ENCODE measurements around the gene ADGRB3.
"Not testable (repeated sequence)": the region's sequence is repeated elsewhere in the genome, so short reads cannot be mapped to it uniquely, and the experiment has no call there.

ADGRB3 gene

DNA sequence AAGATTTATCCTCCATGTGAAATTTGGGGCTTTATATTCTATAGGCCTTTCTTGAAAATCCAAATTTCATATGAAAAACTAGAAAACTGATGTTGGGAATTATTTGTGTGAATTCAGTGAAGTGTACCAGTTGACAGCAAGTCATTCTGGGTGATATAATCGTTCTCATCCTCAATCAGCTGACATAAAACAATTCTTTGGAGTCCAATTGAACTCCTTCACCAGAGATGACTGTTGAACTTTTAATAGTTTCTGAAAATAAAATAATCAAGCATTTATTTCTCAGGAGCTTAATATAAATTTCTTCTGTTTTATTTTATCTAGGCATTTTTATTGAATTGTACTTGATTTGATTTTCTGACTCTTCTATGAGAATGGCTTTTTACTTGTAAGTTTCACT, 92.6 kb downstream of the ADGRB3 start:
- in situ Hi-C loops (cut with MboI; ENCODE audit: low pct_unique_long_range_greater_than_20kb, low sequenced_read_pairs): no loop called here
- no peak for DNase-seq

DNA sequence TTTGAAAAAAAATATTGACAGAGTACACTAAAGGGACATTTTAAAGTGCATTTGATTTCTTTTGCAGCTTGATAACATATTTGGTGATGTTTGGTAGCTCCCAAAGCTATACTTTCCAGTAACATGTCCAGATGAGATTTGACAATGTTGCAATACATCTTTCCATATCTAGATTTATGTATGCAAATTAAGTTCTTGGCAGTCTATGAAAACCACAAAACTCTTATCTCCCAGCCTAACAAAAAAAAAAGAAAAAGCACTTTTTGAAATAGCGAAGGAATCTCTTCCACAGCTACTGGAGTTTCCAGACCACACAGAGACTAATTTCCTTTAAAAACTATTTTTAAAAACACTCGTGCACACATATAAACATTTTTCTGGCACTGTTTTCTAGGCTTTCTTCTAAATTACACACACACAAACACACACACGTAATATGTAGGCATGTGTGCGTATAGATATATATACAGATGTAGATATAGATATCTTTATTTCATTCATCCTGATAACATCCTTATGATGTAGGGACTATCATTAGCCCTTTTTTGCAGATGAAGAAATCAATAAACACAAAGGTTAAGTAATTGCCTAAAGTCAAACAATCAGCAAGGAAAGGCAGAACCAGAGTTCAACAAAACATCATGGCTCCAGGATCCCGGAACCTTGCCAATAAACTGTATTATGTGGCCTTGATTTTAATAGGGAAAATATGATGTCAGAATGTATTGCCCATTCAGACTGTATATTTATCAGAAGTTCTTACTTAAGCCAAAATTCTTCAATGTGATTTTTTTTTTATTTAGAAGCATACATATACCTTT, 93.3 kb downstream of the ADGRB3 start:
- DNase-seq: no peak
- in situ Hi-C loops (cut with MboI; ENCODE audit: low pct_unique_long_range_greater_than_20kb, low sequenced_read_pairs): no loop called here

DNA sequence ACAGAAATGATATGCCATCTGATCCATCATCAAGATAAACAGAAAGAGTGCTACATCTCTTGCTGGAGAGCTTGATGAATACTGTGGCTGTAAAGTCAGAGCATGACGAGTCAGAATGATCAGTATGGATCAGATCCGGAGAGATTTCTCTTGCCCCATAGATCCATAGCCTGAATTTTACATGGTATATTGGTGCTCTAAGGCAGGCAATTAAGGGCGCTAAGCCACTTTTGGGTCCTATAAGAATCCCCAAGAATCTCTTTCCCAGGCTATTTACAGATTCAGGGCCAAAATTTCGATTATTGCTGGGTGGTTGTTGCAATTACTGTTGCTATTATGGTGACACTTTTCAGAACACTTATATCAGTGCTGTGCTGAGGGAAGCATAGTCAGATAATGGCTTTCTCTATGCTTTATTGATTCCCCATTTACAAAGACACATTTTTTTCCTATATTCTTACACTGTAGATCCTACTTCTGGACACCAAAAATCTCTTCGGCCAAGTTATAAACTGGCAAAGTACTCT, 94.4 kb downstream of the ADGRB3 start:
- in situ Hi-C loops (cut with MboI; ENCODE audit: low pct_unique_long_range_greater_than_20kb, low sequenced_read_pairs): no loop called here
- DNase-seq: no peak

DNA sequence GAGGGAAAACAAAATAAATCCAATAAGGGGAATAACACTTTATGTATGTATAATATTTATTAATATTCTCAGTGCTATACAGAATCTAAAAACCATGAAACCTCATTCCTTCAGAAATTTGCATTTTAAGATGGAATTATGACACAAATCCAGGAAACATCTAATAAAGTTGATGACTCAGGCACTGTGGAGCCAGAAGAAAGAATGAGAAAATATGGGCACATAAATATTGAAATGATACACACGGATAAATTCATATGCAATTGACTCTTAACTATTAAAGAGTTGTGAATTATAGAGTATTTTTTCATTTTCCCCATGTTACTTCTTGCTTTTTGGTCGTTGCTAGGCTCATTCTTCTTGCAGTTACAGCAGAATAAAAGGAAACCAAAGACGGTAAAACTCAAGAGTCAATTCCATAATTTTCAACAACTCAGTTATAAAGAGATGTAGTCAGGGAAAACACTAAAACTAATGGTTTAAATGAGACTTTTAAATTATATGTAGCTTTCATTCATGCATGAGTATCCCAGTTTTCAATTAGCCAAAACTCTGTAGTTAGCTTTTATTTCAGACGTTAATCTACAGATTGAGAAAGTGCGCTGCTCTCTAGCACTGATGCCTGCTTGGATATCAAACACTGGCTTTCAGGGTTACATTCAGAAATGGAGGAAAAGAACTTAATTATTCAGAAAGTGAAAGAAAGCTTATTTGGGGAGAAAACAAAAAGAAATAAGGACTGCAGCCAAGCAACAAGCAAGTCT, 95.4 kb downstream of the ADGRB3 start:
- no peak for DNase-seq
- in situ Hi-C loops (cut with MboI; ENCODE audit: low pct_unique_long_range_greater_than_20kb, low sequenced_read_pairs): no loop called here

DNA sequence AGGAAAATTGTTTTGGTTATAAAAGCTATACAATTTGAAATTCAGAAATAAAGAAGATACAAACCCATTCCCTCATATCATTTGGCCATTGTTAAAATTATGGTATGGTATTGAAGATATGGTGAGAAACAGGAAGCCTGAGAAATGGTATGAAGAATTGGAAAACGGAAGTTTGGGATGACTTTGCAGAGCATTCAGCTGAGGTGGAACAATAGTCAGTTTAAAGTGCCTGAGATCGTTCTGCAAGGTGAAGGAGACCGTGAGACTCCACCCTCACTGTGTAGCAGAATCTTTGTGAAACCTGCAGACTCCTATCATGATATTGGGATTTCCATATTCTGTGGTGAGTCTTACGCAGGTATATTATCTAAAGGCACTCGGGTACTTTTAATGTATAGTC, 97.3 kb downstream of the ADGRB3 start:
- in situ Hi-C loops (cut with MboI; ENCODE audit: low pct_unique_long_range_greater_than_20kb, low sequenced_read_pairs): no loop called here
- DNase-seq: peak; percentile 46

DNA sequence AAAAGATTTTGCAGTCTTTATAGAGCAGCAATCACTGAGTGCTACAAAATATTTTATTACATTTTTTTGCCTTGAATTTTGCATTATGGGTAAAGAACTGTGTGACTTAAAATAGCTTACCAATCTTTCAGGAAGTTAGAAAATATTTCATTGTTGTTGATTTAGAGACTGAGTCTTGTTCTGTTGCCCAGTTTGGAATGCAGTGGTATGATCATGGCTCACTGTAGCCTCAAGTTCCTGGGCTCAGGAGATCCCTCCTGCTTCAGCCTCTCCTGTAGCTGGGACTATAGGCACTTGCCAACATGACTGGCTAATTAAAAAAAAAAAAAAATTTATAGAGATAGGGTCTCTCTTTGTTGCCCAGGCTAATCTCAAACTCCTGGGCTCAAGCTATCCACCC, 100.8 kb downstream of the ADGRB3 start:
- no peak for DNase-seq
- in situ Hi-C loops (cut with MboI; ENCODE audit: low pct_unique_long_range_greater_than_20kb, low sequenced_read_pairs): no loop called here

DNA sequence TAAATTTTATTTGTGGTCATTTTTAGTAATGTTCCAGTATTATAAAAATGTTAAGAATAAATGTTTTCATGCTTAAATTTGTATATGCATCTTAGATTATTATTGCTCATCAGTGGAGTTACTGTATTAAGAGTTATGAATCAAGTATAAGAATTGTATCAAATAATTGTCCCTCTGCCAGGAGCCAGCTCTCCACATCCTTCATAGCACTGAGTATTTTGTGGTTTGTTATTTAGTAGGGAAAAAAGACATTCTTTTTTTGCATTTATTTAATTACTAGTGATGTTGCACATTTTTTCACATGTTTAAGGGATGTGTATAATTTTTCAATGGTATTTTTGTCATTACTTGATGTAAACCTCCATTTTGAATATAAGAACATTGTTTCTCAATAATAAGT, 102.0 kb downstream of the ADGRB3 start:
- in situ Hi-C loops (cut with MboI; ENCODE audit: low pct_unique_long_range_greater_than_20kb, low sequenced_read_pairs): no loop called here
- no peak for DNase-seq

DNA sequence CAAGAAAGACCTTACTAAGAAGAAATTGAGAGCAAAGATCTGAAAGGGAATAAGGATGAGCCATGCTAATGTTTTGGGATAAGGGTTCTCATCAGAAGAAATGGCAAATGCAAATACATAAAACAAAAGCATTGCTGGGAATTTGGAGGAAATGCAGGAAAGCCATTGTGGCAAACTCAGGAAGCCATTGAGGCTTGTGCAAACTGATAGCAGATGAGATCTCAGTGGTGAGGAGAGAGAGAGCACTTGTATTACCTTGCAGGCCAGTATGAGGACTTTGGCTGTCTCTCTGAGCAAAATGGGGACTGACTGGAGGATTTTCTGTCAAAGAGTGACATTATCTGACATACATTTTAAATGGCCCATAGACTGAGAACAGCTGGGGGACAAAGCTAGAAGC, 103.0 kb downstream of the ADGRB3 start:
- peak; percentile 14 for DNase-seq
- in situ Hi-C loops (cut with MboI; ENCODE audit: low pct_unique_long_range_greater_than_20kb, low sequenced_read_pairs): no loop called here

DNA sequence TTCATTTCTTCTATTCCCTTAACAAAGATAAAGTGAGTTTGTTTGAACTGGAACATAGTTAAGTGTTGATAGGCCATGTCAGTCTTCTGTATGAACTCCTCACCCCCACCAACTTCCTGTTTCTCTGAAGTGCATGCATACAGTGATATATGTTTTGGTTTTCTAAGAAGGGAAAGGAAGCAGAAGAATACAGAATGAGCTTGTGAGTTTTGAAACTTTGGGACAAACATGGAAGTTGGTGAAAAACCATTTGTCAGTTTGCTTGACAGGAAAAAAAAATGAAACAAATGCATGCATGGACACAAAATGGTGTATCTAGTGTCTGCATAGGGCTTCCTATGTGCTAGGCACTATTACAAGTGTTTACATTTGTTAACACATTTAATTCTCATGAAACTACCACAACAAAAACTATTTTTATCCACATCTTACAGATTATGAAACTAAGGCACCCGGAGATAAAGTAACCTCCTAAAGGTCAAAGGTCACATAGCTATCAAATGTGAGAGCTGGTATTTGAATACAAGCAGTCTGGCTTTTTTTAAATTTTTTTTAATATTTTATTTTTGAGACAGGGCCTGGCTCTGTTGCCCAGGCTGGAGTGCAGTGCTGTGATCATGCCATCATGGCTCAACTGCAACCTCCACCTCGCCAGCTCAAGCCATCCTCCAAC, 105.9 kb downstream of the ADGRB3 start:
- in situ Hi-C loops (cut with MboI; ENCODE audit: low pct_unique_long_range_greater_than_20kb, low sequenced_read_pairs): no loop called here
- peak; percentile 77 for DNase-seq

DNA sequence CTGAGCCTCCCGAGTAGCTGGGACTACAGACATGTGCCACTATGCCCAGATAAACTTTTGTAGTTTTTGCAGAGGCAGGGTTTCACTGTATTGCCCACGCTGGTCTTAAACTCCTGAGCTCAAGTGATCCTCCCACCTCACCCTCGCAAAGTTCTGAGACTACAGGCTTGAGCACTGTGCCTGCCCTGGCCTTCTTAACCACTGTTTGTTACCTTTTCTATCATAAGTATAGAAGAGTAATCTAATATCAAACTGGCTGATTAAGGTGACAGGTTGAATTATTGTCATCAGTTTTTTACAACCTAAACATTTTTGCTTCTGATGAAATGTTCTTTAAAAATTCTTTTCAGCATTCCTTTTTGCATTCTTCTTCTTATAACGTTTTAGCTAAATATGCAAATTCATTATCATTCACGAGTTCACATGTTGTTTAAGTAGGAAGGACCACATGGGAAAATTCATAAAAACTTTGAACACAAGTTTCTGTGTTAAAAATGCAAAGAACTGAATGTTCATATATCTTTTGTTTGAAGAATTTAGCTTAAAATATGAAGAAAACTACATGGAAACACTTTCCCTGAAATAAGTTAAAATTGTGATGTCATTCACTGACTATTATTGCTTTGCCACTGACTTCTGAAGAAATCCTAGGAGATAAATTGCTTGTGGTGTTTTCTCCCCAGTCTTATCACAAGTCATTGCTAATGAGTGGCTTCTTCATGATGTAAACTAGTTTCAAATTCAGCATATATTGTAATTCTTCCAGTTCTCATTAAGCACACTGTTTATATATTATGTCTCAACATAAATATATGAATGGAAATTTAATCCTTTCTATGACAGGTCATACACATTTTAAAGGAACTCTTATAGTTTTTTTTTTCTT, 106.7 kb downstream of the ADGRB3 start:
- no peak for DNase-seq
- in situ Hi-C loops (cut with MboI; ENCODE audit: low pct_unique_long_range_greater_than_20kb, low sequenced_read_pairs): no loop called here

DNA sequence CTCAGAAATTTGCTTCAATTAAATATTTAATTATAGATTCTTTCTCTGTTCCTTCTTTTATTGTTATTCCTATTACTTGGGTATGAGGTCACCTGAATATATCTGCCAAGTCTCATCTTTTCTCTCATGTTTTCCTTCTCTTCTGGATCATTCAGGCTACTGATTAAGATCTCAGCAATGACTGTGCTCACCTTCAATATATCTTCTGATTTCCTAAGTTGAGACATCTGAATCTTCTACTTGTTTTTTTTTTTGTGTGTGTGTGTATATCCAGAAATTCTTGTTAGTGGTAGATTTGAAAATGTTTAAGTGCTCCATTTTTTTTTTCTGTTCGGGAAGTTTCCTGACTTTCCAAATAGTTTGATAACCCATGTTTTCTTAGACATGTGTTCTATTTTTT, 108.0 kb downstream of the ADGRB3 start:
- DNase-seq: no peak
- in situ Hi-C loops (cut with MboI; ENCODE audit: low pct_unique_long_range_greater_than_20kb, low sequenced_read_pairs): no loop called here

DNA sequence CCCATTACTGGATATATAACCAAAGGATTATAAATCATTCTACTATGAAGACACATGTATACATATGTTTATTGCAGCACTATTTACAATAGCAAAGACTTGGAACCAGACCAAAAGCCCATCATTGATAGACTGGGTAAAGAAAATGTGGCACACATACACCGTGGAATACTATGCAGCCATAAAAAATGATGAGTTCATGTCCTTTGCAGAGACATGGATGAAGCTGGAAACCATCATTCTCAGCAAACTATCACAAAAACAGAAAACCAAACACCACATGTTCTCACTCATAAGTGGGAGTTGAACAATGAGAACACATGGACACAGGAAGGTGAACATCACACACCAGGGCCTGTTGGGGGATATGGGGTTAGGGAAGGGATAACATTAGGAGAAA, 109.3 kb downstream of the ADGRB3 start:
- DNase-seq; in situ Hi-C loops (cut with MboI; ENCODE audit: low pct_unique_long_range_greater_than_20kb, low sequenced_read_pairs): not testable (repeated sequence)

DNA sequence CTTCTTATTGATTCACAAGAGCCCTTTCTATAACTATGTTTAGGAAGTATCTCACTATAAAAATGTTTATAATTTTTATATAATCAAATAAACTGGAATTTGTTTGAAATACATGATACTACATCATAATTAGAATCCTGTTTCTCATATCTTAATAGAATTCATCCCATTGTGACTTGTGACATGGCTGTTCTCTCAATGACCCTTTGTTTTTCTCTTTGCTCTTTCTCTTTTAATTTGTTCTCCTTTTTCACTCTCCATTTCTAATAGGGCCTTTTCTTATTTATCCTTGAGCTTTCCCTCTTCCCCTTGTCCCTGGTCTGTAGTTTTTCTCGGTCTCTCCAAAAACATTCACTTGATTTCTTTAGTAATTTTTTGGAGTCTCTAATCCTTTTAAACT, 111.3 kb downstream of the ADGRB3 start:
- in situ Hi-C loops (cut with MboI; ENCODE audit: low pct_unique_long_range_greater_than_20kb, low sequenced_read_pairs): no loop called here
- DNase-seq: no peak

DNA sequence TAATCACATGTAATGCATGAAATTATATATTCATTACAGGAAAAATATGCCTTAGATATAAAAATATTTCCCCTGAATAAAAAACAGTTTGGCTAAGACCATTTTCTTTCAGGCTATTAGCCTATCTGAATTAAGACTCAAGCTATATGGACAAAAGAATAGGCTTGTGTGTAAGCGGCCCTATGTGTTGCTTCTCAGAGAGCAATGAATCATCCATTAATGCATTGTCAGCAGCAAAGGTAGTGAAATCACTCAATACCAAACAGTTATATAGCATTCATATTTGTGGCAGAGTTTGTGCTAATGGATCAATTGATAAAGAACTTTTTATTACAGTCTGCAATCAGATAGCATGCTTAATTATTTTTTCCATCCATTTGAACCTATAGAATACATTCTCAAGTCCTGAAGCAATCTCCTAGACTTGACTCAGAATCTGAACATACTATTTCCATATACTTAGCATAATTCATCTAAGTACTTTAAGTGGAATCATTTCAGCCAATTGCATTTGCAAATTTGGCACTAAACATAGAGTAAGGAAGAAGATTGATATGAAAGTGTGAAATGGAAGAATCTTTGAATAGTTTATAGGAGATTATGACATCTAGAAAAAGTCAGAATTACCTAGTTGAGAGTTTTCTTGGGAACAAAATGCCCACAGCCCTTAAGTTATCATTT, 112.2 kb downstream of the ADGRB3 start:
- DNase-seq: no peak
- in situ Hi-C loops (cut with MboI; ENCODE audit: low pct_unique_long_range_greater_than_20kb, low sequenced_read_pairs): no loop called here

DNA sequence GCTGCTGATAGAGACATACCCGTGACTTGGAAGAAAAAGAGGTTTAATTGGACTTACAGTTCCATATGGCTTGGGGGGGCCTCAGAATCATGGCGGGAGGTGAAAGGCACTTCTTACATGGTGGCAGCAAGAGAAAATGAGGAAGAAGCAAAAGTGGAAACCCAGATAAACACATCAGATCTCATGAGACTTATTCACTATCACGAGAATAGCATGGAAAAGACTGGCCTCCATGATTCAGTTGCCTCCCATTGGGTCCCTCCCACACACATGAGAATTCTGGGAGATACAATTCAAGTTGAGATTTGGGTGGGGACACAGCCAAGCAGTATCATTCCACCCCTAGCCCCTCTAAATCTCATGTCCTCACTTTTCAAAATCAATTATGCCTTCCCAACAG, 112.8 kb downstream of the ADGRB3 start:
- DNase-seq; in situ Hi-C loops (cut with MboI; ENCODE audit: low pct_unique_long_range_greater_than_20kb, low sequenced_read_pairs): not testable (repeated sequence)

DNA sequence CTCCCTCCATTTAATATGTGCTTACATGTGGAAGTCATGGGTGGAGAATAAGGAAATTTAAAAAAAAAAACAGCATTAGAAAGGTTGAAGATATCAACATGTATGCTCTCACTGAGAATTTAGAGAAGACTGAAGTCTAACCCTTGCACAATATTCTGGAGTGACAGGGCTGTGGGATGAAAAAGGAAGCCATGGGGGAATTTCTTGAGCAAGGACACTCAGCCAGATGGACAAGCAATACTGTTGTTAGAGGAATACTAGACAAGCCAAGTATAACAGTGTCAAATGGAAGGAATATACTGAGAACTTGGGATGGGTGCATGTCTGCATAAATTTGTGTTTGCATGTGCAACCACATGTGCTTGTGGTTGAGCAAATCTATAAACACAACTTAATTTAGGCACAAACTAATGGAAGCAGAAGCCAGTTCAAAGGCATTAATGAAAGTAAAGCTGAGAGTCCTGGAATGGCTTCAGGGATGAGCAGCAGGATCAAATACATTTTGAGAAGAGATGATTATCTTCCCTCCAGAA, 119.7 kb downstream of the ADGRB3 start:
- in situ Hi-C loops (cut with MboI; ENCODE audit: low pct_unique_long_range_greater_than_20kb, low sequenced_read_pairs): no loop called here

DNA sequence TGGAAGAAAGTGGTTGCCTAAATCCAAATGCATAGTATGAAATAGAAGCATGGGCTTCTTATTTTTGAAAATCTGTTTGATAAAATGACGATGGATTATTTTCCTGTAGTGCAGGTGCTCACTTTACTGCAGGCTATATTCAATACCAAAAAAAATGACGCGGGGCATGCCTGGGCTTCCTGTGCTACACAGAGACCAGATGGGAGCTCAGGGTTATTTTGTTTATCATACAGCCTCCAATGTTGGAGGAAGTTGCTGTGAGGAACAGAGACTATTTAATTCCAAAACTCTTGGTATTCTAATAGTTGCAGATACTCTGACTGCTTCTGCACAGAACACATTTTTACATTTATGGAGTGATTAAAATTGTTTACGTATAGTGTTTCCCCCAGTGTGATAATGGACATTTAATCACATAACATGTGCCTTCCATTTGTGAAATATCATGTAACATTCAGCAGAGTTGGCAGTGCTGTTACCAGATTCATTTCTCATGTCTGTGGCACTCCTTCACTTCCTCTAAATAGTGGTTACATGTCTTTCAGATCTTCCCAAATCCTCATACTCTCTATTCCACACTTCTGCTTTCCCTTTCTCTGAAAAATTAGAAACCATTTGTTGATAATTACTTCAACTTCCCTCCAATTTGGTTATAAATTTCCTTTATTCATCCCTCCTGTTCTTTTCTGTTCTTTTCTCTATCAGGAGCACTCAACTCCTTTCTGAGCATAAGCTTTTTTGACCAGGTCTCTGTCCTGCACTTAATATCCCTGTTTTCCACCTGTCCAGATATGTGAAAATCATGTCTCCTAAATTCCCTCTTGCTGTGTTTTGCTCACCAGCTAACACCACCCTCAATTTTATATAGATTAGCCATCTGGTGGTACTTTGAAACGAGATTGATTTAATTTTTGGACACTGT, 121.6 kb downstream of the ADGRB3 start:
- in situ Hi-C loops (cut with MboI; ENCODE audit: low pct_unique_long_range_greater_than_20kb, low sequenced_read_pairs): no loop called here
- DNase-seq: peak; percentile 53

More for the DNA sequence above, 119.7 kb downstream of the ADGRB3 start:
- no peak for DNase-seq
